GM12891 (cell line): ENCODE results near the gene CSTPP1.

ENCODE experiments used
- PAX5 ChIP-seq: IDR thresholded peaks from 2 replicates; pipeline ENCODE4 v1.6.1; 2011; ENCODE audit warnings: low read length, moderate library complexity, mild to moderate bottlenecking; ENCODE audit not compliant: insufficient read depth, severe bottlenecking
- POLR2A ChIP-seq: IDR thresholded peaks from 2 replicates; pipeline ENCODE4 v1.6.1; 2011; ENCODE audit warnings: low read depth, low read length, control low read depth
- POLR2AphosphoS5 ChIP-seq: IDR thresholded peaks from 2 replicates; pipeline ENCODE4 v1.6.1; 2011; ENCODE audit warnings: low read depth, low read length, control low read depth
- SPI1 ChIP-seq: IDR thresholded peaks from 2 replicates; pipeline ENCODE4 v1.6.1; 2011; ENCODE audit warnings: low read depth, low read length, control low read depth
- TAF1 ChIP-seq: IDR thresholded peaks from 2 replicates; pipeline ENCODE4 v1.6.1; 2011; ENCODE audit warnings: low read depth, low read length, control low read depth

DNA sequence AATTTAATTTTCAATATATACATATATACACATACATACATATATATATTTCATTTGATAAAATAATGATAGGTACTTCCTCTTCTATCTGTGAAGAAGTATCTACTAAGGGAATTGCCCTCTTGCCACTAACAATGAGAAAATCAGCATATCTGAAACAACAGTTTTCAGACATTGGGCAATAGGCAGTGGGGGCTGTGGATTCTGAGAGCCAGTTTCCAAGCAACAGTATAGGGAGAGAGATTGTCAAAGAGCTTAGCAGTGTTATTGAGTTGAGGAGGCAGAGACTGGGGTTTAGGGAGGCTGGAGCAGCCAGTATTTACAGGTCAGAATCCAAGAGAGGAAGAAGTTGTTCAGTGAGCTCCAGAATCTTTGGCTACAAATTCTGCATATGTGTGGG is 120.8 kb downstream of the CSTPP1 start:
- TF ChIP-seq TAF1 (no peak), POLR2A (no peak), SPI1 (no peak), POLR2AphosphoS5 (no peak), PAX5 (no peak)
